Measurements from ENCODE around the gene USF1. TPM values are rescaled to one million over a fixed set of nuclear protein-coding genes. Genes with fewer than 3 reads are reported as not detected.

Gene USF1
- total and polyA plus RNA-seq, 9 of the 15 experiments (the other 6 are each of a cell fraction or from before 2014, with no cell fraction given): 7.4 to 60.2 (median 54.2) TPM

DNA sequence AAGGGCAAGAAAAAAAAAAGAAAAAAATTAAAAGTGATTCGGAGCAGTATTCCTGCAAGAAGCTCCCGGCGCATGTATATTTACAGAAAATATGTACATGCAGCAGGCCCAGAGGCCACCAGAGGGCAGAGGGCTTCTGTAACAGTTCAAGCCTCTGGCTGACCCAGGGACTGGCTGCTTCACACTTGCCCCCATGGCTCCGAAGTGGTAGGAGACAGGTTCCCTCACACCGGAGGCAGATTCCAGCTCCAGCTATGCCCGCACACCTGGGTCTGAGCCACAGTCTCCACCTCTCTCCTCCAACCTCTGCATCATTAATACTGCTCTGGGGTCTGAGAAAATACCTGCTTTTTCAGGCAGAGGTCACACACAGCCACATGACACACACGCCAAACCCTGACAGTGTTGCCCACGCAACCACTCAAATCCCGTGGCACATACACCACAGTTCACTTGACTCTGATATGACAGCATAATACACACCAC, 26.2 kb upstream of the USF1 start (continued):
- TF ChIP-seq TOE1 (IDR thresholded peaks at IDR 0.05; ENCODE audit: borderline replicate concordance) (no peak), TOE1 (CRISPR knock-in tag; IDR thresholded peaks at IDR 0.05; ENCODE audit: borderline replicate concordance, low read depth) (0 out of 2 replicates have a peak, but pooled peaks have one; percentile 51), NUFIP1 (IDR thresholded peaks at IDR 0.05; ENCODE audit: partially characterized antibody) (no peak), L3MBTL2 (IDR thresholded peaks at IDR 0.05) (peak; percentile 42; the same call in 1 of the 2 replicates), ZNF384 (IDR thresholded peaks at IDR 0.05; ENCODE audit: low read depth, low read length) (0 out of 2 replicates have a peak, but pooled peaks have one; percentile 5), RB1 (IDR thresholded peaks at IDR 0.05; ENCODE audit: low read depth) (peak; percentile 58), TEAD4 (IDR thresholded peaks at IDR 0.05; ENCODE audit: low read length) (0 out of 2 replicates have a peak, but pooled peaks have one; percentile 14), TEAD4 (CRISPR knock-in tag; IDR thresholded peaks at IDR 0.05; ENCODE audit: borderline replicate concordance) (no peak), NRF1 (conservative IDR thresholded peaks at IDR 0.05 in 1 of 2, IDR thresholded peaks at IDR 0.05 in 1 of 2) (peak in 1 of 2 experiments; percentile 18; a peak in 1 of 4 replicates), FOXK2 (conservative IDR thresholded peaks at IDR 0.05 in 1 of 2, IDR thresholded peaks at IDR 0.05 in 1 of 2; ENCODE audit: low read depth in 2 of 2) (peak; percentile 29 to 59; a peak in 2 of 4 replicates), PML (IDR thresholded peaks at IDR 0.05; ENCODE audit: low read length) (no peak), STAG1 (CRISPR knock-in tag; IDR thresholded peaks at IDR 0.05; ENCODE audit: borderline replicate concordance) (0 out of 2 replicates have a peak, but pooled peaks have one; percentile 18), JUND (IDR thresholded peaks at IDR 0.05; ENCODE audit: borderline replicate concordance, low read depth, low read length) (peak; percentile 41; the same call in 1 of the 2 replicates), JUND (tag; IDR thresholded peaks at IDR 0.05; ENCODE audit: borderline replicate concordance, low read depth, low read length) (no peak), KLF16 (IDR thresholded peaks at IDR 0.05) (0 out of 2 replicates have a peak, but pooled peaks have one; percentile 22), NR2C2 (CRISPR knock-in tag; IDR thresholded peaks at IDR 0.05) (no peak), NR2C2 (tag; IDR thresholded peaks at IDR 0.05) (0 out of 2 replicates have a peak, but pooled peaks have one; percentile 24), SMC3 (conservative IDR thresholded peaks at IDR 0.05; ENCODE audit: insufficient read depth, low read depth, low read length) (peak; percentile 91)
- TF ChIP-seq, protein P1, sequence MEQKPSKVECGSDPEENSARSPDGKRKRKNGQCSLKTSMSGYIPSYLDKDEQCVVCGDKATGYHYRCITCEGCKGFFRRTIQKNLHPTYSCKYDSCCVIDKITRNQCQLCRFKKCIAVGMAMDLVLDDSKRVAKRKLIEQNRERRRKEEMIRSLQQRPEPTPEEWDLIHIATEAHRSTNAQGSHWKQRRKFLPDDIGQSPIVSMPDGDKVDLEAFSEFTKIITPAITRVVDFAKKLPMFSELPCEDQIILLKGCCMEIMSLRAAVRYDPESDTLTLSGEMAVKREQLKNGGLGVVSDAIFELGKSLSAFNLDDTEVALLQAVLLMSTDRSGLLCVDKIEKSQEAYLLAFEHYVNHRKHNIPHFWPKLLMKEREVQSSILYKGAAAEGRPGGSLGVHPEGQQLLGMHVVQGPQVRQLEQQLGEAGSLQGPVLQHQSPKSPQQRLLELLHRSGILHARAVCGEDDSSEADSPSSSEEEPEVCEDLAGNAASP (IDR thresholded peaks at IDR 0.05): no peak
- TF ChIP-seq, protein P2, sequence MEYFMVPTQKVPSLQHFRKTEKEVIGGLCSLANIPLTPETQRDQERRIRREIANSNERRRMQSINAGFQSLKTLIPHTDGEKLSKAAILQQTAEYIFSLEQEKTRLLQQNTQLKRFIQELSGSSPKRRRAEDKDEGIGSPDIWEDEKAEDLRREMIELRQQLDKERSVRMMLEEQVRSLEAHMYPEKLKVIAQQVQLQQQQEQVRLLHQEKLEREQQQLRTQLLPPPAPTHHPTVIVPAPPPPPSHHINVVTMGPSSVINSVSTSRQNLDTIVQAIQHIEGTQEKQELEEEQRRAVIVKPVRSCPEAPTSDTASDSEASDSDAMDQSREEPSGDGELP (CRISPR knock-in tag; IDR thresholded peaks at IDR 0.05; ENCODE audit: borderline replicate concordance): 0 out of 2 replicates have a peak, but pooled peaks have one; percentile 30
- TF ChIP-seq, protein P3, sequence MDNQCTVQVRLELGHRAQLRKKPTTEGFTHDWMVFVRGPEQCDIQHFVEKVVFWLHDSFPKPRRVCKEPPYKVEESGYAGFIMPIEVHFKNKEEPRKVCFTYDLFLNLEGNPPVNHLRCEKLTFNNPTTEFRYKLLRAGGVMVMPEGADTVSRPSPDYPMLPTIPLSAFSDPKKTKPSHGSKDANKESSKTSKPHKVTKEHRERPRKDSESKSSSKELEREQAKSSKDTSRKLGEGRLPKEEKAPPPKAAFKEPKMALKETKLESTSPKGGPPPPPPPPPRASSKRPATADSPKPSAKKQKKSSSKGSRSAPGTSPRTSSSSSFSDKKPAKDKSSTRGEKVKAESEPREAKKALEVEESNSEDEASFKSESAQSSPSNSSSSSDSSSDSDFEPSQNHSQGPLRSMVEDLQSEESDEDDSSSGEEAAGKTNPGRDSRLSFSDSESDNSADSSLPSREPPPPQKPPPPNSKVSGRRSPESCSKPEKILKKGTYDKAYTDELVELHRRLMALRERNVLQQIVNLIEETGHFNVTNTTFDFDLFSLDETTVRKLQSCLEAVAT (IDR thresholded peaks at IDR 0.05): 0 out of 4 replicates have a peak, but pooled peaks of 1 of the 2 experiments have one; percentile 13
